ENCODE measurements around the gene SWAP70.

GRCh38 chr11:9693801-9694553 lies 30.1 kb downstream of the SWAP70 start:
- no peak for TF ChIP-seq POLR2A (IDR thresholded peaks at IDR 0.05)
- no peak for TF ChIP-seq CTCF (IDR thresholded peaks at IDR 0.05)
